OCI-LY7 (cell line): Measurements from ENCODE around the gene NEUROD2. TPM values are rescaled to one million over a fixed set of nuclear protein-coding genes. Genes with fewer than 3 reads are reported as not detected.

ENCODE experiments used
- BruUV-seq: library from RNA; stranded (reverse); fragments of 400-500 nt; replicated peaks from 2 replicates; lab custom pipeline; 2021; lab: Mats Ljungman, UMichigan
- CTCF ChIA-PET: fragments of 300-600 bp; sonication (Branson Sonifier 250); formaldehyde crosslinking; loops from one replicate; lab custom pipeline; 2022; ENCODE audit warnings: antibody characterized with exemption; ENCODE audit not compliant: unreplicated experiment; lab: Charles Lee
- POLR2A ChIA-PET: fragments of 300-600 bp; sonication (Branson Sonifier 250); formaldehyde crosslinking; loops from one replicate; lab custom pipeline; 2022; ENCODE audit warnings: antibody characterized with exemption; lab: Charles Lee
- DNase-seq: peaks from one replicate; pipeline ENCODE4 v3.0.0-alpha.2; 2015; ENCODE audit warnings: low spot score
- H2AFZ ChIP-seq: fragments of 200-600 bp; sonication (generic), shearing (Covaris generic); 2 replicates; pipeline ENCODE4 v1.6.1; 2014; ENCODE audit warnings: mild to moderate bottlenecking, antibody characterized with exemption, low read length, moderate library complexity
- H3K27ac ChIP-seq: fragments of 200-600 bp; sonication (generic); 2 replicates; pipeline ENCODE4 v1.5.1; 2014; ENCODE audit warnings: mixed run types, low read depth, mild to moderate bottlenecking, moderate library complexity, low read length, inconsistent platforms; ENCODE audit not compliant: poor library complexity, severe bottlenecking
- H3K36me3 ChIP-seq: fragments of 200-600 bp; sonication (generic); 2 replicates; pipeline ENCODE4 v1.6.1; 2014; ENCODE audit warnings: mild to moderate bottlenecking, antibody characterized with exemption, low read length, moderate library complexity, mixed read lengths; ENCODE audit not compliant: insufficient read depth
- H3K4me1 ChIP-seq: fragments of 200-600 bp; sonication (generic); 2 replicates; pipeline ENCODE4 v1.5.1; 2014; ENCODE audit warnings: mild to moderate bottlenecking, low read length; ENCODE audit not compliant: insufficient read depth, poor library complexity, severe bottlenecking
- H3K4me2 ChIP-seq: fragments of 200-600 bp; sonication (generic); 2 replicates; pipeline ENCODE4 v1.6.1; 2014; ENCODE audit warnings: mild to moderate bottlenecking, low read length
- H3K4me3 ChIP-seq: fragments of 200-600 bp; sonication (generic); 2 replicates; pipeline ENCODE4 v1.5.1; 2014; ENCODE audit warnings: mild to moderate bottlenecking, low read depth, low read length; ENCODE audit not compliant: poor library complexity, severe bottlenecking
- H3K79me2 ChIP-seq: fragments of 200-600 bp; sonication (generic); 2 replicates; pipeline ENCODE4 v1.6.1; 2016; ENCODE audit warnings: low read depth, mild to moderate bottlenecking, low read length, moderate library complexity, mixed read lengths; ENCODE audit not compliant: insufficient read depth
- H3K9me2 ChIP-seq: fragments of 200-600 bp; sonication (generic); 2 replicates; pipeline ENCODE4 v1.6.1; 2016; ENCODE audit warnings: mild to moderate bottlenecking, low read length, mixed read lengths; ENCODE audit not compliant: insufficient read depth
- H3K9me3 ChIP-seq: fragments of 200-600 bp; sonication (generic); 2 replicates; pipeline ENCODE4 v1.6.1; 2014; ENCODE audit warnings: mild to moderate bottlenecking, mixed run types, low read length, mixed read lengths
- H4K20me1 ChIP-seq: fragments of 200-600 bp; sonication (generic); 2 replicates; pipeline ENCODE4 v1.6.1; 2014; ENCODE audit warnings: mild to moderate bottlenecking, antibody characterized with exemption, low read length, moderate library complexity, mixed read lengths; ENCODE audit not compliant: insufficient read depth
- EZH2phosphoT487 ChIP-seq: fragments of 200-600 bp; sonication (generic); IDR thresholded peaks from 2 replicates; pipeline ENCODE4 v1.6.1; 2018; ENCODE audit warnings: low read depth, borderline replicate concordance, mild to moderate bottlenecking, mixed run types, antibody characterized with exemption, low read length, moderate library complexity, mixed read lengths
- intact Hi-C: fragments of 100-400 bp; cut with micrococcal nuclease; formaldehyde crosslinking; loops from one replicate; pipeline ENCODE4 v1.10.0; 2022; ENCODE audit not compliant: unreplicated experiment
- total RNA-seq, 2 experiments: library from RNA; depleted of rRNA in 1 of 2; stranded (reverse); fragments of >200 nt in 1 of 2; shearing (Covaris generic) in 1 of 2; gene quantifications; 2 replicates each; pipeline ENCODE4 v1.2.3, GENCODE V29; 2014 to 2022
- TF ChIP-seq, protein P1 (sequence below): fragments of 200-600 bp; sonication (generic); conservative IDR thresholded peaks from 2 replicates; pipeline ENCODE4 v1.5.1; 2014; ENCODE audit warnings: mild to moderate bottlenecking, antibody characterized with exemption, low read length, moderate library complexity, mixed read lengths

NEUROD2 gene
- total RNA-seq, 2 experiments from 2014 or later = not detected

DNA sequence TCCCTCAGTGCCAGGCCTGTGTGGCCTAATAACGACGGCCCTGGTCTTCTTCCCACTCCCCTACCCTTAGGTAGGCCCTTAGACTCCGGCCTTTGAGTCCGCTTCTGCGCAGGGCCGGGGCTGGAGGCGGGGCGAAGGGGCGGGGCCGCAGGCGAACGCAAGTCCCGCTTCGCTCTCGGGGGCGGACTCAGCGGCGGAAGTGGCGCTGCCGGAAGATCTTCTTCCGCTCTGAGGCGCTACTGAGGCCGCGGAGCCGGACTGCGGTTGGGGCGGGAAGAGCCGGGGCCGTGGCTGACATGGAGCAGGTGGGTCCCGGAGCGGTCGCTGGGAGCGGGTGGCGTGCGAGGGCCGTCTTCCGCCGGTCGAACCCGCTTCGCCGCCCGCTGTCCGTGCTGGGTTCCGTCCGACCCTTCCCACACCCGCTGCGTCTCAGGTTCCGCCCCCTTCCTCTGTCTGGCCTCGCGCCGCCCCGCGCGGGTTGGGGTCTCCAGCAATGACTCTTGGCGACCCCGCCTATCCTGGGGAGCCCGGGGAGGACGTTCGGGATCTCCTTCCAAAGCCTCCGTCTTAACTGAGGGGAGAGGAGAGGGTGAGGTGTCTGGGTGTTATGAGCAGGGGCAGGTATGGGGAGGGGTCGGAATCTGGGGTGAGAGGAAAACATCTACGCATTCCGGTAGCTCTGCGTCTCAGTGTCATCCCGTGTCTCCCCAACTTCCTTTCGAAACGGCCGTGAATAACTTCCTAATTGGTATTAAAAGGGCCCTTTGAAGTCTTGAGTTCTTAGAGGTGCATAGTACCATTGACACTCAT lies 29.4 kb upstream of the NEUROD2 start, which contains the start of gene STARD3:
TSS of gene STARD3 (plus strand) at position 218 of the 810 bp plus-strand sequence. CDS start 16,388 bp downstream, outside the sequence.
- DNase-seq = peak; percentile 93
- H3K79me2 ChIP-seq = peaks cover 20% of the 10 kb centered on the region
- H3K4me2 ChIP-seq = peak within 1 kb of the TSS; percentile 95
- H2AFZ ChIP-seq = peak within 1 kb of the TSS; percentile 29; the same call in 1 of the 2 replicates
- POLR2A ChIA-PET = interaction anchor here (0.6 to 1.3 kb wide), 3 partner anchors 9 to 1225 kb away, joined by 3 to 6 read pairs (median 6); partner anchors contain the start of gene PGAP3
- H3K27ac ChIP-seq = peak within 1 kb of the TSS; percentile 53
- CTCF ChIA-PET = interaction anchor here (1.3 kb wide), 1 partner anchor 15 kb away, joined by 5 read pairs; no protein-coding TSS in a partner anchor
- no peaks in the 10 kb centered on the region for H3K9me3 ChIP-seq
- peaks cover 8% of the 10 kb centered on the region; the same call in 1 of the 2 replicates for H4K20me1 ChIP-seq
- H3K4me3 ChIP-seq = peak within 1 kb of the TSS; percentile 77
- H3K36me3 ChIP-seq = no peaks in the 10 kb centered on the region
- TF ChIP-seq EZH2phosphoT487 = no peak
- TF ChIP-seq, protein P1, sequence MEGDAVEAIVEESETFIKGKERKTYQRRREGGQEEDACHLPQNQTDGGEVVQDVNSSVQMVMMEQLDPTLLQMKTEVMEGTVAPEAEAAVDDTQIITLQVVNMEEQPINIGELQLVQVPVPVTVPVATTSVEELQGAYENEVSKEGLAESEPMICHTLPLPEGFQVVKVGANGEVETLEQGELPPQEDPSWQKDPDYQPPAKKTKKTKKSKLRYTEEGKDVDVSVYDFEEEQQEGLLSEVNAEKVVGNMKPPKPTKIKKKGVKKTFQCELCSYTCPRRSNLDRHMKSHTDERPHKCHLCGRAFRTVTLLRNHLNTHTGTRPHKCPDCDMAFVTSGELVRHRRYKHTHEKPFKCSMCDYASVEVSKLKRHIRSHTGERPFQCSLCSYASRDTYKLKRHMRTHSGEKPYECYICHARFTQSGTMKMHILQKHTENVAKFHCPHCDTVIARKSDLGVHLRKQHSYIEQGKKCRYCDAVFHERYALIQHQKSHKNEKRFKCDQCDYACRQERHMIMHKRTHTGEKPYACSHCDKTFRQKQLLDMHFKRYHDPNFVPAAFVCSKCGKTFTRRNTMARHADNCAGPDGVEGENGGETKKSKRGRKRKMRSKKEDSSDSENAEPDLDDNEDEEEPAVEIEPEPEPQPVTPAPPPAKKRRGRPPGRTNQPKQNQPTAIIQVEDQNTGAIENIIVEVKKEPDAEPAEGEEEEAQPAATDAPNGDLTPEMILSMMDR = no peak
- intact Hi-C loops = loop anchor here (1.0 kb wide), 1 partner anchor 117 kb away; no protein-coding TSS in a partner anchor
- BruUV-seq = no TSS peak
- no peaks in the 10 kb centered on the region for H3K9me2 ChIP-seq
- H3K4me1 ChIP-seq = peaks cover 34% of the 10 kb centered on the region

DNA sequence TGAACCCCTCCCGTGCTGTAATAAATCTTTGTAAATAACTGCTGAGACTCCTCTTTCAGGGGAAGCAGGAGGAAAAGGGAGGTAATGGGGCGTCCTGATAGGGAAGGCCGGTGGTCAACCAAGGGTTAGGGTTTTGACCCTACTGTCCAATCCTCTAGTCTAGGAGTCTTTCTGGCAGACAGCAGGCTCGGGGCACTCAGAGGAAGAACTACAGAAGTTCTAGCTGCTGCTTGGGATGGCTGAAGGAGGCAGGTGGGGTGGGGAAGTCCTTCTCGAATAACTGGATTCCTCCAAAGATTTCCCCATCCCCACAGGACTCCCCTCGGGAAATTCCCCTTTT lies 28.8 kb upstream of the NEUROD2 start:
- TF ChIP-seq EZH2phosphoT487 = no peak
- TF ChIP-seq, protein P1 = no peak
- BruUV-seq = TSS peak; percentile 86
- intact Hi-C loops = no loop called here
- Histone ChIP-seq H3K4me1 (peaks cover 38% of the 10 kb centered on the region), H3K27ac (peak overlapping the region; percentile 53), H4K20me1 (peaks cover 8% of the 10 kb centered on the region; the same call in 1 of the 2 replicates), H3K79me2 (peaks cover 20% of the 10 kb centered on the region), H3K9me2 (no peaks in the 10 kb centered on the region), H3K36me3 (no peaks in the 10 kb centered on the region), H3K9me3 (no peaks in the 10 kb centered on the region), H2AFZ (peak overlapping the region; percentile 29; the same call in 1 of the 2 replicates), H3K4me2 (peak overlapping the region; percentile 95), H3K4me3 (peak overlapping the region; percentile 77)
- POLR2A ChIA-PET = no interaction called here
- DNase-seq = no peak
- CTCF ChIA-PET = no interaction called here
